Astrocyte (in vitro differentiated cells and primary cell): ENCODE measurements around the gene FAM241B.

ENCODE experiments used
- CTCF ChIP-seq: IDR thresholded peaks from 2 replicates; pipeline ENCODE4 v1.5.1; 2011; ENCODE audit warnings: low read depth, mild to moderate bottlenecking, inconsistent platforms, low read length, moderate library complexity; ENCODE audit not compliant: insufficient read depth
- EZH2 ChIP-seq: IDR thresholded peaks from 2 replicates; pipeline ENCODE4 v1.6.1; 2012; ENCODE audit warnings: mild to moderate bottlenecking, low read length, inconsistent platforms; ENCODE audit not compliant: insufficient read depth

GRCh38 chr10:69655124-69655867, 25.2 kb downstream of the FAM241B start:
- TF ChIP-seq CTCF (no peak), EZH2 (no peak)
